MM.1S (cell line): Measurements from ENCODE around the gene HELQ.

Experiments used
- DNase-seq: peaks from one replicate; pipeline ENCODE4 v3.0.0-alpha.2; 2015
- H2AFZ ChIP-seq: fragments of 300-600 bp; sonication (generic); 2 replicates; pipeline ENCODE4 v1.6.0; 2016; ENCODE audit warnings: antibody characterized with exemption, low read length
- H3F3A ChIP-seq: fragments of 300-600 bp; sonication (generic); 2 replicates; pipeline ENCODE4 v1.6.1; 2016; ENCODE audit warnings: mild to moderate bottlenecking, antibody characterized with exemption, low read length, moderate library complexity, mixed read lengths; ENCODE audit not compliant: insufficient read depth
- H3K27ac ChIP-seq: fragments of 300-600 bp; sonication (generic); 2 replicates; pipeline ENCODE4 v1.5.1; 2016; ENCODE audit warnings: mild to moderate bottlenecking, low read length
- H3K27me3 ChIP-seq: fragments of 300-600 bp; sonication (generic); replicated peaks from 2 replicates; pipeline ENCODE4 v1.6.0; 2016; ENCODE audit warnings: low read length; ENCODE audit not compliant: insufficient read depth
- H3K36me3 ChIP-seq: fragments of 300-600 bp; sonication (generic); replicated peaks from 2 replicates; pipeline ENCODE4 v1.6.1; 2016; ENCODE audit warnings: mild to moderate bottlenecking, low read length, mixed read lengths; ENCODE audit not compliant: insufficient read depth
- H3K4me1 ChIP-seq: fragments of 300-600 bp; sonication (generic); 2 replicates; pipeline ENCODE4 v1.6.1; 2016; ENCODE audit warnings: low read length, mixed read lengths
- H3K4me2 ChIP-seq: fragments of 300-600 bp; sonication (generic); 2 replicates; pipeline ENCODE4 v1.6.0; 2016; ENCODE audit warnings: low read depth, low read length
- H3K4me3 ChIP-seq: fragments of 300-600 bp; sonication (generic); 2 replicates; pipeline ENCODE4 v1.5.1; 2016; ENCODE audit warnings: low read length, mixed read lengths
- H3K79me2 ChIP-seq: fragments of 300-600 bp; sonication (generic); 2 replicates; pipeline ENCODE4 v1.6.1; 2016; ENCODE audit warnings: mixed run types, low read length, mixed read lengths
- H3K9ac ChIP-seq: fragments of 300-600 bp; sonication (generic); 2 replicates; pipeline ENCODE4 v1.6.1; 2016; ENCODE audit warnings: low read length, mixed read lengths
- H3K9me2 ChIP-seq: fragments of 300-600 bp; sonication (generic); replicated peaks from 2 replicates; pipeline ENCODE4 v1.6.1; 2016; ENCODE audit warnings: mild to moderate bottlenecking, low read length, mixed read lengths; ENCODE audit not compliant: insufficient read depth
- H3K9me3 ChIP-seq: fragments of 300-600 bp; sonication (generic); replicated peaks from 2 replicates; pipeline ENCODE4 v1.6.1; 2016; ENCODE audit warnings: mild to moderate bottlenecking, low read length, mixed read lengths; ENCODE audit not compliant: insufficient read depth
- H4K20me1 ChIP-seq: fragments of 300-600 bp; sonication (generic); 2 replicates; pipeline ENCODE4 v1.6.1; 2016; ENCODE audit warnings: mild to moderate bottlenecking, low read length, moderate library complexity, mixed read lengths; ENCODE audit not compliant: insufficient read depth
- CTCF ChIP-seq: fragments of 300-600 bp; sonication (generic); IDR thresholded peaks from 2 replicates; pipeline ENCODE4 v1.5.1; 2016; ENCODE audit warnings: antibody characterized with exemption, low read length, mixed read lengths
- EZH2 ChIP-seq: fragments of 300-600 bp; sonication (generic); optimal IDR thresholded peaks from 2 replicates; pipeline ENCODE3; 2017; ENCODE audit warnings: low read depth, mild to moderate bottlenecking, antibody characterized with exemption, low read length, mixed read lengths
- EZH2phosphoT487 ChIP-seq: fragments of 300-600 bp; sonication (generic); IDR thresholded peaks from 2 replicates; pipeline ENCODE4 v1.6.1; 2018; ENCODE audit warnings: antibody characterized with exemption, low read length

The HELQ gene

GRCh38 chr4:83381173-83381572, 74.5 kb downstream of the HELQ start:
- DNase-seq, result no peak
- Histone ChIP-seq H3K4me3 (no peak overlapping the region), H3F3A (no peaks in the 10 kb centered on the region), H3K9me2 (no peaks in the 10 kb centered on the region), H4K20me1 (no peaks in the 10 kb centered on the region), H3K79me2 (no peaks in the 10 kb centered on the region), H2AFZ (no peak overlapping the region), H3K27ac (no peak overlapping the region), H3K4me1 (no peaks in the 10 kb centered on the region), H3K27me3 (no peaks in the 10 kb centered on the region), H3K9me3 (no peaks in the 10 kb centered on the region), H3K9ac (no peak overlapping the region), H3K36me3 (no peaks in the 10 kb centered on the region), H3K4me2 (no peak overlapping the region)
- TF ChIP-seq EZH2 (no peak), EZH2phosphoT487 (no peak), CTCF (no peak)

- no peaks in the 10 kb centered on the region for H3K27me3 ChIP-seq
- H3K9me3 ChIP-seq, result no peaks in the 10 kb centered on the region
- no peak overlapping the region for H2AFZ ChIP-seq
- no peak overlapping the region for H3K4me3 ChIP-seq
- no peak overlapping the region for H3K27ac ChIP-seq
- H3K9ac ChIP-seq, result no peak overlapping the region
- TF ChIP-seq EZH2 (no peak), EZH2phosphoT487 (no peak), CTCF (no peak)
- no peak for DNase-seq
- H4K20me1 ChIP-seq, result no peaks in the 10 kb centered on the region
- no peak overlapping the region for H3K4me2 ChIP-seq
- no peaks in the 10 kb centered on the region for H3K4me1 ChIP-seq
- H3F3A ChIP-seq, result no peaks in the 10 kb centered on the region
- no peaks in the 10 kb centered on the region for H3K79me2 ChIP-seq
- H3K36me3 ChIP-seq, result no peaks in the 10 kb centered on the region
- no peaks in the 10 kb centered on the region for H3K9me2 ChIP-seq
Measured at GRCh38 chr4:83378419-83378818, 77.2 kb downstream of the HELQ start.

DNA sequence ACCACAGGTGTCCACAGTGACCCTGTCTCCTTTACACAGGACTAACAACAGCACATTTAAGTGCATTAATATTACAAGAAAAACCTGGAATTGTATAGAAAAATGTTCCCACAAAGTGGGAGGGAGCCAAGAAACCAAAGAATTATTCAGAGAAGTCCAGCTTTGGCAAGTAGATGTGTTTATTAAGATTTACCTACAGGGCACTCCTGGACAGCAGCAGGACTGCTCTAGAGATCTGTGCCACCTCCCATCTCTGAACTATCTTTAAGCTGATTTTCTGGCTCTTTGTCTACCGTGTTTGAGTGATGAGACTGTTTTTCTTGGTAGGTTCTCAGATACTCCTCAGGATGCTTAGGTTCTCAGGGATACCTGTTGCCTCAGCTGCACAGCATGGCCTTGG, 82.7 kb downstream of the HELQ start:
- no peak overlapping the region for H3K9ac ChIP-seq
- H3K27ac ChIP-seq, result no peak overlapping the region
- H3K4me2 ChIP-seq, result no peak overlapping the region
- H3K79me2 ChIP-seq, result no peaks in the 10 kb centered on the region
- no peaks in the 10 kb centered on the region for H3K9me3 ChIP-seq
- no peak for TF ChIP-seq EZH2
- no peak for TF ChIP-seq EZH2phosphoT487
- TF ChIP-seq CTCF, result no peak
- no peak overlapping the region for H3K4me3 ChIP-seq
- H2AFZ ChIP-seq, result no peak overlapping the region
- H3K36me3 ChIP-seq, result no peaks in the 10 kb centered on the region
- peaks cover 10% of the 10 kb centered on the region for H3K4me1 ChIP-seq
- H3K9me2 ChIP-seq, result no peaks in the 10 kb centered on the region
- H3F3A ChIP-seq, result no peaks in the 10 kb centered on the region
- no peak for DNase-seq
- H4K20me1 ChIP-seq, result no peaks in the 10 kb centered on the region
- no peaks in the 10 kb centered on the region for H3K27me3 ChIP-seq
